Measurements from ENCODE around the gene TGFBRAP1. TPM values are rescaled to one million over a fixed set of nuclear protein-coding genes. Genes with fewer than 3 reads are reported as not detected.

TGFBRAP1 gene
- total RNA-seq, 1 experiment from 2014 or later, result 26.5 TPM

- H3K9me3 ChIP-seq (ENCODE audit: low read length), result no peaks in the 10 kb centered on the region
- no peak for TF ChIP-seq EZH2phosphoT487 (IDR thresholded peaks at IDR 0.05; ENCODE audit: borderline replicate concordance, low read length)
- no peak for TF ChIP-seq CTCF (conservative IDR thresholded peaks at IDR 0.05; ENCODE audit: low read depth, low read length)
- TF ChIP-seq EZH2 (IDR thresholded peaks at IDR 0.05; ENCODE audit: low read length, unreplicated experiment), result no peak
- POLR2A ChIA-PET (ENCODE audit: unreplicated experiment), result no interaction called here
- TSS peak; percentile 21 for BruUV-seq (replicated peaks)
- no peaks in the 10 kb centered on the region for H4K20me1 ChIP-seq (ENCODE audit: low read length)
- ATAC-seq, result no peak
- no peak overlapping the region for H3K4me2 ChIP-seq (ENCODE audit: low read length)
- H3F3A ChIP-seq (ENCODE audit: low read length, unreplicated experiment), result peaks cover 5% of the 10 kb centered on the region
- H3K36me3 ChIP-seq (ENCODE audit: low read depth, low read length), result peaks cover 86% of the 10 kb centered on the region
- CTCF ChIA-PET, result no interaction called here
- H3K9ac ChIP-seq (ENCODE audit: low read length), result no peak overlapping the region
- DNase-seq, result no peak
- H3K79me2 ChIP-seq (ENCODE audit: low read length), result no peaks in the 10 kb centered on the region
- no peak overlapping the region for H2AFZ ChIP-seq (ENCODE audit: low read length)
- no peaks in the 10 kb centered on the region for H3K9me2 ChIP-seq (replicated peaks; ENCODE audit: low read length)
- no peak overlapping the region for H3K27ac ChIP-seq (ENCODE audit: low read length)
- no peaks in the 10 kb centered on the region for H3K27me3 ChIP-seq (ENCODE audit: low read length)
- intact Hi-C loops (cut with micrococcal nuclease), result no loop called here
- no peak overlapping the region for H3K4me3 ChIP-seq (ENCODE audit: low read length)
- H3K4me1 ChIP-seq (ENCODE audit: insufficient read depth, low read length), result no peaks in the 10 kb centered on the region
Observed at GRCh38 chr2:105361102-105361889, 31.8 kb upstream of the TGFBRAP1 start.

GRCh38 chr2:105358593-105358992, 29.1 kb upstream of the TGFBRAP1 start:
- no peak for DNase-seq
- Histone ChIP-seq H3K27me3 (ENCODE audit: low read length) (no peaks in the 10 kb centered on the region), H3K4me2 (ENCODE audit: low read length) (no peak overlapping the region), H3K9me3 (ENCODE audit: low read length) (no peaks in the 10 kb centered on the region), H2AFZ (ENCODE audit: low read length) (no peak overlapping the region), H3K36me3 (ENCODE audit: low read depth, low read length) (peaks cover 68% of the 10 kb centered on the region), H4K20me1 (ENCODE audit: low read length) (no peaks in the 10 kb centered on the region), H3K4me1 (ENCODE audit: insufficient read depth, low read length) (no peaks in the 10 kb centered on the region), H3K27ac (ENCODE audit: low read length) (no peak overlapping the region), H3K9ac (ENCODE audit: low read length) (no peak overlapping the region), H3K79me2 (ENCODE audit: low read length) (no peaks in the 10 kb centered on the region), H3F3A (ENCODE audit: low read length, unreplicated experiment) (peaks cover 5% of the 10 kb centered on the region), H3K4me3 (ENCODE audit: low read length) (no peak overlapping the region), H3K9me2 (replicated peaks; ENCODE audit: low read length) (no peaks in the 10 kb centered on the region)
- CTCF ChIA-PET, result no interaction called here
- no TSS peak for BruUV-seq (replicated peaks)
- POLR2A ChIA-PET (ENCODE audit: unreplicated experiment), result no interaction called here
- intact Hi-C loops (cut with micrococcal nuclease), result no loop called here
- TF ChIP-seq EZH2phosphoT487 (IDR thresholded peaks at IDR 0.05; ENCODE audit: borderline replicate concordance, low read length) (no peak), CTCF (conservative IDR thresholded peaks at IDR 0.05; ENCODE audit: low read depth, low read length) (no peak), EZH2 (IDR thresholded peaks at IDR 0.05; ENCODE audit: low read length, unreplicated experiment) (no peak)
- no peak for ATAC-seq

- no peak overlapping the region for H3K9ac ChIP-seq (ENCODE audit: low read length)
- peaks cover 53% of the 10 kb centered on the region for H3K36me3 ChIP-seq (ENCODE audit: low read depth, low read length)
- DNase-seq, result no peak
- H3K4me3 ChIP-seq (ENCODE audit: low read length), result no peak overlapping the region
- H3K9me2 ChIP-seq (replicated peaks; ENCODE audit: low read length), result no peaks in the 10 kb centered on the region
- no peaks in the 10 kb centered on the region for H3K27me3 ChIP-seq (ENCODE audit: low read length)
- intact Hi-C loops (cut with micrococcal nuclease), result no loop called here
- H3K4me2 ChIP-seq (ENCODE audit: low read length), result no peak overlapping the region
- ATAC-seq, result no peak
- H3K4me1 ChIP-seq (ENCODE audit: insufficient read depth, low read length), result no peaks in the 10 kb centered on the region
- H3F3A ChIP-seq (ENCODE audit: low read length, unreplicated experiment), result peaks cover 5% of the 10 kb centered on the region
- ChIA-PET CTCF (no interaction called here), POLR2A (ENCODE audit: unreplicated experiment) (no interaction called here)
- TF ChIP-seq EZH2 (IDR thresholded peaks at IDR 0.05; ENCODE audit: low read length, unreplicated experiment), result no peak
- TF ChIP-seq CTCF (conservative IDR thresholded peaks at IDR 0.05; ENCODE audit: low read depth, low read length), result no peak
- TF ChIP-seq EZH2phosphoT487 (IDR thresholded peaks at IDR 0.05; ENCODE audit: borderline replicate concordance, low read length), result no peak
- H3K9me3 ChIP-seq (ENCODE audit: low read length), result no peaks in the 10 kb centered on the region
- no peak overlapping the region for H3K27ac ChIP-seq (ENCODE audit: low read length)
- H2AFZ ChIP-seq (ENCODE audit: low read length), result no peak overlapping the region
- no peaks in the 10 kb centered on the region for H3K79me2 ChIP-seq (ENCODE audit: low read length)
- no peaks in the 10 kb centered on the region for H4K20me1 ChIP-seq (ENCODE audit: low read length)
- BruUV-seq (replicated peaks), result no TSS peak
Observed at GRCh38 chr2:105357122-105357521, 27.6 kb upstream of the TGFBRAP1 start.

Measured in PC-3 (cell line).